ENCODE measurements around the gene AVPR1B. TPM values are rescaled to one million over a fixed set of nuclear protein-coding genes. Genes with fewer than 3 reads are reported as not detected.

AVPR1B gene
- polyA plus RNA-seq, 2 of the 4 experiments (the other 2 are of a cell fraction) = not detected

DNA sequence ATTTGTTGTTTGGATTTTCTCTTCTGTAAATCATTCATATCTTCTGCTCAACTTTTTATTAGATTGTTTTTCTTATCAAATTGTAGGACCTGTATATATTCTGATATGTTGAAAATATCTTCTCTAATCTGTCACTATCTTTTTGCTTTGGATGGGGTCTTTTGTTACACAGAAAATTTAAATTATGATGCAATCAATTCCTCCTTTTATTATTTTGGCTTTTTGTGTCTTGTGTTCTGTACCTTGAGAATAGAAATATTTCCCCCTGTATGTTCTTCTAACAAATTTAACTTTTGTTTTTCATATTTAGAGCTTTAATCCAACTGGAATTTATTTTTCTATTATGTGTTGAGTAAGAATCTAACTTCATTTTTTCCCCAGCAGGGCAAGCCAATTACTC is 3.2 kb upstream of the AVPR1B start:
- Histone ChIP-seq H3K4me2 (no peak overlapping the region), H3K4me3 (no peak overlapping the region), H3K27ac (no peak overlapping the region), H3K9me3 (peaks cover 21% of the 10 kb centered on the region; the same call in 2 of the 3 replicates), H3K4me1 (peaks cover 4% of the 10 kb centered on the region; the same call in 2 of the 3 replicates)
- DNase-seq (ENCODE audit: low read depth in 1 of 2, low spot score in 1 of 2) = no peak
- TF ChIP-seq FOSB (CRISPR knock-in tag; IDR thresholded peaks at IDR 0.05) (no peak), POLR2A (IDR thresholded peaks at IDR 0.05; ENCODE audit: low read length) (no peak), ZC3H11A (IDR thresholded peaks at IDR 0.05) (no peak), HEYL (CRISPR knock-in tag; IDR thresholded peaks at IDR 0.05) (no peak), NR3C1 (IDR thresholded peaks at IDR 0.05) (no peak), EHMT2 (IDR thresholded peaks at IDR 0.05; ENCODE audit: low read depth) (no peak), PHF8 (IDR thresholded peaks at IDR 0.05; ENCODE audit: borderline replicate concordance, low read depth) (no peak), NPAS2 (CRISPR knock-in tag; IDR thresholded peaks at IDR 0.05; ENCODE audit: borderline replicate concordance) (no peak), NFE2L2 (conservative IDR thresholded peaks at IDR 0.05; ENCODE audit: low read length) (no peak), EHF (CRISPR knock-in tag; IDR thresholded peaks at IDR 0.05) (no peak), RFX5 (IDR thresholded peaks at IDR 0.05) (no peak), HDAC2 (IDR thresholded peaks at IDR 0.05) (no peak), FOSL2 (IDR thresholded peaks at IDR 0.05) (no peak), FOSL2 (CRISPR knock-in tag; IDR thresholded peaks at IDR 0.05) (no peak), TFCP2L1 (CRISPR knock-in tag; IDR thresholded peaks at IDR 0.05) (no peak), CBX2 (IDR thresholded peaks at IDR 0.05; ENCODE audit: borderline replicate concordance, low read depth) (no peak), RARB (CRISPR knock-in tag; IDR thresholded peaks at IDR 0.05) (no peak), FOXS1 (CRISPR knock-in tag; IDR thresholded peaks at IDR 0.05) (no peak)
- TF ChIP-seq, protein P1, sequence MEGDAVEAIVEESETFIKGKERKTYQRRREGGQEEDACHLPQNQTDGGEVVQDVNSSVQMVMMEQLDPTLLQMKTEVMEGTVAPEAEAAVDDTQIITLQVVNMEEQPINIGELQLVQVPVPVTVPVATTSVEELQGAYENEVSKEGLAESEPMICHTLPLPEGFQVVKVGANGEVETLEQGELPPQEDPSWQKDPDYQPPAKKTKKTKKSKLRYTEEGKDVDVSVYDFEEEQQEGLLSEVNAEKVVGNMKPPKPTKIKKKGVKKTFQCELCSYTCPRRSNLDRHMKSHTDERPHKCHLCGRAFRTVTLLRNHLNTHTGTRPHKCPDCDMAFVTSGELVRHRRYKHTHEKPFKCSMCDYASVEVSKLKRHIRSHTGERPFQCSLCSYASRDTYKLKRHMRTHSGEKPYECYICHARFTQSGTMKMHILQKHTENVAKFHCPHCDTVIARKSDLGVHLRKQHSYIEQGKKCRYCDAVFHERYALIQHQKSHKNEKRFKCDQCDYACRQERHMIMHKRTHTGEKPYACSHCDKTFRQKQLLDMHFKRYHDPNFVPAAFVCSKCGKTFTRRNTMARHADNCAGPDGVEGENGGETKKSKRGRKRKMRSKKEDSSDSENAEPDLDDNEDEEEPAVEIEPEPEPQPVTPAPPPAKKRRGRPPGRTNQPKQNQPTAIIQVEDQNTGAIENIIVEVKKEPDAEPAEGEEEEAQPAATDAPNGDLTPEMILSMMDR (IDR thresholded peaks at IDR 0.05) = no peak
- no peak for FAIRE-seq
- no peak for ATAC-seq
- ChIA-PET CTCF (interaction anchor here (1.3 to 3.0 kb wide), 2 partner anchors 12 to 14 kb away, joined by 3 to 12 read pairs; no protein-coding TSS in a partner anchor), POLR2A (no interaction called here)

DNA sequence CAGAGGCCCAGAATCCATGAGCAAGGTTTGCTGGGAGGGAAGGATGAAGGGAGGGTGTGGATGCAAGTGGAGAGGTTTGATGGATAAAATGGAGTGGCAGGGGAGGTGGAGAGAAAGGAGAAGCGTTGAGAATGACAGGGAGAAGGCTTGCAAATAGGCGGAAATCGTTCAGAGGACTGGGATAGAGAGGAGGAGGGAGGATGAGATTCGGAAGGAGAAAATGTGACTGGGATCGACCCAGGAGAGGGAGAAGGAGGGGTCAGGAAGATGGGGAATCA is 376 bp downstream of the AVPR1B start:
- CTCF ChIA-PET = interaction anchor here (0.8 kb wide), 1 partner anchor 15 kb away, joined by 3 read pairs; no protein-coding TSS in a partner anchor
- H3K4me2 ChIP-seq = peak overlapping the region; percentile 99

DNA sequence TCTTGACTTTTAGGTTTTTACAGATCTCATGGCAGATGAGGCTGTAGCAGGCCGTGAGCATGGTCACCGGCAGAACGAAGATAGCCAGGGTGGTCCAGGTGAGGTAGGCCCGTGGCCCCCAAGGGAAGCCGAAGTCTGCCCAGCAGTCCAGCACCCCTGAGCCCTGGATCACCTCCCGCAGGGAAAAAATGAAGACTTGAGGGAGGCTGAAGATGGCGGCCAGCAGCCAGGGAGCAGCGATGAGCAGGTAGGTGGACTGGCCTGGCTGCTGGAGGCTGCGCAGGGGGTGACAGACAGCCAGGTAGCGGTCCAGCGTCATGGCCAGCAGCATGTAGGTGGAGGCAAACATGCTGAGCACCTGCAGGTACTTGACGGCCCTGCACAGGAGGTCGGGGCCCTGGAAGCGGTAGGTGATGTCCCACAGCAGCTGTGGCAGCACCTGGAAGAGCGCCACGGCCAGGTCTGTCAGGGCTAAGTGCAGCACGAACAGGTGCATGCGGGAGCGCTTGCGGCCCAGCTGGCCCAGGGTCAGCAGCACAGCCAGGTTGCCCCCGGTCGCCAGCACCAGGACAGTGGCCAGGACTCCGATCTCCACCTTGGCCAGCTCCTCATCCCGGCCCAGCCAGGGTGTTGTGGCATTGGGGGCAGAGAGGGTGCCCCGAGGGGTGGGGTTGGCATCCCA is 856 bp downstream of the AVPR1B start:
- WGBS (ENCODE audit: missing lambda C conversion rate) = 88% methylated on average over 22 of the region's 25 CpGs
- H3K9me3 ChIP-seq = peaks cover 9% of the 10 kb centered on the region; the same call in 1 of the 3 replicates
- FAIRE-seq (no peak), DNase-seq (ENCODE audit: low read depth in 1 of 2, low spot score in 1 of 2) (no peak), ATAC-seq (no peak; a peak in 1 of 6 replicates)
- H3K4me1 ChIP-seq = peaks cover 4% of the 10 kb centered on the region; the same call in 2 of the 3 replicates
- ChIA-PET CTCF (interaction anchor here (1.5 to 21.8 kb wide), 3 partner anchors 10 to 197 kb away, joined by 6 to 325 read pairs (median 9); no protein-coding TSS in a partner anchor), POLR2A (no interaction called here)
- H3K4me3 ChIP-seq = no peak overlapping the region
- H3K27ac ChIP-seq = no peak overlapping the region
- TF ChIP-seq, protein P2, sequence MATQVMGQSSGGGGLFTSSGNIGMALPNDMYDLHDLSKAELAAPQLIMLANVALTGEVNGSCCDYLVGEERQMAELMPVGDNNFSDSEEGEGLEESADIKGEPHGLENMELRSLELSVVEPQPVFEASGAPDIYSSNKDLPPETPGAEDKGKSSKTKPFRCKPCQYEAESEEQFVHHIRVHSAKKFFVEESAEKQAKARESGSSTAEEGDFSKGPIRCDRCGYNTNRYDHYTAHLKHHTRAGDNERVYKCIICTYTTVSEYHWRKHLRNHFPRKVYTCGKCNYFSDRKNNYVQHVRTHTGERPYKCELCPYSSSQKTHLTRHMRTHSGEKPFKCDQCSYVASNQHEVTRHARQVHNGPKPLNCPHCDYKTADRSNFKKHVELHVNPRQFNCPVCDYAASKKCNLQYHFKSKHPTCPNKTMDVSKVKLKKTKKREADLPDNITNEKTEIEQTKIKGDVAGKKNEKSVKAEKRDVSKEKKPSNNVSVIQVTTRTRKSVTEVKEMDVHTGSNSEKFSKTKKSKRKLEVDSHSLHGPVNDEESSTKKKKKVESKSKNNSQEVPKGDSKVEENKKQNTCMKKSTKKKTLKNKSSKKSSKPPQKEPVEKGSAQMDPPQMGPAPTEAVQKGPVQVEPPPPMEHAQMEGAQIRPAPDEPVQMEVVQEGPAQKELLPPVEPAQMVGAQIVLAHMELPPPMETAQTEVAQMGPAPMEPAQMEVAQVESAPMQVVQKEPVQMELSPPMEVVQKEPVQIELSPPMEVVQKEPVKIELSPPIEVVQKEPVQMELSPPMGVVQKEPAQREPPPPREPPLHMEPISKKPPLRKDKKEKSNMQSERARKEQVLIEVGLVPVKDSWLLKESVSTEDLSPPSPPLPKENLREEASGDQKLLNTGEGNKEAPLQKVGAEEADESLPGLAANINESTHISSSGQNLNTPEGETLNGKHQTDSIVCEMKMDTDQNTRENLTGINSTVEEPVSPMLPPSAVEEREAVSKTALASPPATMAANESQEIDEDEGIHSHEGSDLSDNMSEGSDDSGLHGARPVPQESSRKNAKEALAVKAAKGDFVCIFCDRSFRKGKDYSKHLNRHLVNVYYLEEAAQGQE (IDR thresholded peaks at IDR 0.05) = no peak
- TF ChIP-seq POLR2A (IDR thresholded peaks at IDR 0.05; ENCODE audit: low read length) (no peak), FOSB (CRISPR knock-in tag; IDR thresholded peaks at IDR 0.05) (no peak), HEYL (CRISPR knock-in tag; IDR thresholded peaks at IDR 0.05) (no peak), CBX8 (IDR thresholded peaks at IDR 0.05) (no peak), JUN (IDR thresholded peaks at IDR 0.05) (no peak), ESRRA (IDR thresholded peaks at IDR 0.05; ENCODE audit: borderline replicate concordance, low read length) (no peak), FOSL2 (IDR thresholded peaks at IDR 0.05) (no peak), FOSL2 (CRISPR knock-in tag; IDR thresholded peaks at IDR 0.05) (no peak), NFE2L2 (conservative IDR thresholded peaks at IDR 0.05; ENCODE audit: low read length) (no peak), GATA3 (IDR thresholded peaks at IDR 0.05; ENCODE audit: borderline replicate concordance) (no peak)
- TF ChIP-seq, protein P3, sequence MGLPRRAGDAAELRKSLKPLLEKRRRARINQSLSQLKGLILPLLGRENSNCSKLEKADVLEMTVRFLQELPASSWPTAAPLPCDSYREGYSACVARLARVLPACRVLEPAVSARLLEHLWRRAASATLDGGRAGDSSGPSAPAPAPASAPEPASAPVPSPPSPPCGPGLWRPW (IDR thresholded peaks at IDR 0.05) = no peak
- TF ChIP-seq, protein P4, sequence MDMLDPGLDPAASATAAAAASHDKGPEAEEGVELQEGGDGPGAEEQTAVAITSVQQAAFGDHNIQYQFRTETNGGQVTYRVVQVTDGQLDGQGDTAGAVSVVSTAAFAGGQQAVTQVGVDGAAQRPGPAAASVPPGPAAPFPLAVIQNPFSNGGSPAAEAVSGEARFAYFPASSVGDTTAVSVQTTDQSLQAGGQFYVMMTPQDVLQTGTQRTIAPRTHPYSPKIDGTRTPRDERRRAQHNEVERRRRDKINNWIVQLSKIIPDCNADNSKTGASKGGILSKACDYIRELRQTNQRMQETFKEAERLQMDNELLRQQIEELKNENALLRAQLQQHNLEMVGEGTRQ (IDR thresholded peaks at IDR 0.05) = no peak
- no peak overlapping the region; the same call in 2 of the 3 replicates for H3K4me2 ChIP-seq

More for the DNA sequence above, 376 bp downstream of the AVPR1B start:
- POLR2A ChIA-PET = no interaction called here
- Histone ChIP-seq H3K27ac (no peak overlapping the region), H3K9me3 (peaks cover 13% of the 10 kb centered on the region; the same call in 1 of the 3 replicates), H3K4me3 (peak overlapping the region; percentile 49; the same call in 1 of the 3 replicates), H3K4me1 (peaks cover 4% of the 10 kb centered on the region; the same call in 2 of the 3 replicates)
- no peak for TF ChIP-seq ZC3H11A (IDR thresholded peaks at IDR 0.05)
- TF ChIP-seq CBX2 (IDR thresholded peaks at IDR 0.05; ENCODE audit: borderline replicate concordance, low read depth) = no peak
- TF ChIP-seq SMC3 (IDR thresholded peaks at IDR 0.05) = no peak
- TF ChIP-seq HOXB5 (CRISPR knock-in tag; IDR thresholded peaks at IDR 0.05) = no peak
- no peak for TF ChIP-seq EHF (CRISPR knock-in tag; IDR thresholded peaks at IDR 0.05)
- TF ChIP-seq RARB (CRISPR knock-in tag; IDR thresholded peaks at IDR 0.05) = no peak
- no peak for TF ChIP-seq FOSB (CRISPR knock-in tag; IDR thresholded peaks at IDR 0.05)
- DNase-seq (ENCODE audit: low read depth in 1 of 2, low spot score in 1 of 2) (no peak), FAIRE-seq (no peak), ATAC-seq (no peak)
- WGBS (ENCODE audit: missing lambda C conversion rate) = 52% methylated on average over 5 of the region's 5 CpGs
